Nephron progenitor cell (in vitro differentiated cells): ENCODE results near the gene NTM.
"Not testable (repeated sequence)": the region's sequence is repeated elsewhere in the genome, so short reads cannot be mapped to it uniquely, and the experiment has no call there.

Experiments used
- DNase-seq: peaks from one replicate; pipeline ENCODE4 v3.0.0; 2021
- H3K27ac Mint-ChIP-seq: 2 replicates; pipeline ENCODE4 v1.8.0; 2021; ENCODE audit warnings: mild to moderate bottlenecking, moderate library complexity, mixed read lengths
- H3K27me3 Mint-ChIP-seq: 2 replicates; pipeline ENCODE4 v1.8.0; 2021; ENCODE audit warnings: mild to moderate bottlenecking, low read depth, mixed read lengths; ENCODE audit not compliant: poor library complexity
- H3K36me3 Mint-ChIP-seq: 2 replicates; pipeline ENCODE4 v1.8.0; 2021; ENCODE audit warnings: low read depth, mixed read lengths
- H3K4me1 Mint-ChIP-seq: 2 replicates; pipeline ENCODE4 v1.8.0; 2021; ENCODE audit warnings: mixed read lengths
- H3K4me3 Mint-ChIP-seq: 2 replicates; pipeline ENCODE4 v1.8.0; 2021; ENCODE audit warnings: mild to moderate bottlenecking, moderate library complexity, mixed read lengths
- H3K9me3 Mint-ChIP-seq: 2 replicates; pipeline ENCODE4 v1.8.0; 2021; ENCODE audit warnings: mild to moderate bottlenecking, moderate library complexity, mixed read lengths
- TF ChIP-seq, protein P1 (sequence below): fragments of 200-600 bp; sonication (generic); IDR thresholded peaks from 2 replicates; pipeline ENCODE4 v1.5.0; 2021; ENCODE audit warnings: antibody characterized with exemption

NTM gene

DNA sequence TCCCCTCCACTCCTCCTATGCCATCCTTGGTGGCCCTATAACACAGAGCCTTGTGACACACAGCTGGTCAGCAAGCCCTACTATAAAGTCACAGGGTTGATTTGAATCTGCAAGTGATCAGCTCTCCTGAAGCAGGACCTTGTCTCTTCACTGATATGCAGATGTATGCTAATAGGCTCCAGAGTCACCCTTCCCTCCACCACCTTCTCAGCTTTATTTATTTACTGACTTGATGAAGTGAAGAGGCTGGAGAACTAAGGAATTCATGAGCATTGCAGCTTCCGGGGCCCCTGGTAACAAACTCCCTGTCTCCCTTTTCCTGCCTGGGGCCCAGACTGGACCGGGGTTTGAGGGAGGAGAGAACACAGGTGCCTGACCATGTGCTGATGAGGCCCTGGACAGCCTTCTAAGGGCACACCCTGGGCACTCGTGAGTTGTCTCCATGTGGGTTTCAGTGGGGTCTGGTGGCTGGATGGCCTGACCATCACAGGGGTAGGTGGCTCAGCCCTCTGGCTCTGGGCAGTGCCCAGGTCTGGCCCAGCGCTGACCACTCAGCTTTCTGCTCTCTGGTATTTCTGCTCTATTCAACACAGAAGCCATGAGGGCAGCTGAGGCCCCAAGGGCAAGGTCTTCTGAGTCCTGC is 307.5 kb downstream of the NTM start:
- TF ChIP-seq, protein P1, sequence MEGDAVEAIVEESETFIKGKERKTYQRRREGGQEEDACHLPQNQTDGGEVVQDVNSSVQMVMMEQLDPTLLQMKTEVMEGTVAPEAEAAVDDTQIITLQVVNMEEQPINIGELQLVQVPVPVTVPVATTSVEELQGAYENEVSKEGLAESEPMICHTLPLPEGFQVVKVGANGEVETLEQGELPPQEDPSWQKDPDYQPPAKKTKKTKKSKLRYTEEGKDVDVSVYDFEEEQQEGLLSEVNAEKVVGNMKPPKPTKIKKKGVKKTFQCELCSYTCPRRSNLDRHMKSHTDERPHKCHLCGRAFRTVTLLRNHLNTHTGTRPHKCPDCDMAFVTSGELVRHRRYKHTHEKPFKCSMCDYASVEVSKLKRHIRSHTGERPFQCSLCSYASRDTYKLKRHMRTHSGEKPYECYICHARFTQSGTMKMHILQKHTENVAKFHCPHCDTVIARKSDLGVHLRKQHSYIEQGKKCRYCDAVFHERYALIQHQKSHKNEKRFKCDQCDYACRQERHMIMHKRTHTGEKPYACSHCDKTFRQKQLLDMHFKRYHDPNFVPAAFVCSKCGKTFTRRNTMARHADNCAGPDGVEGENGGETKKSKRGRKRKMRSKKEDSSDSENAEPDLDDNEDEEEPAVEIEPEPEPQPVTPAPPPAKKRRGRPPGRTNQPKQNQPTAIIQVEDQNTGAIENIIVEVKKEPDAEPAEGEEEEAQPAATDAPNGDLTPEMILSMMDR: no peak
- peaks cover 13% of the 10 kb centered on the region for H3K4me1 Mint-ChIP-seq
- no peak overlapping the region for H3K27ac Mint-ChIP-seq
- no peak for DNase-seq
- H3K36me3 Mint-ChIP-seq: no peaks in the 10 kb centered on the region
- no peak overlapping the region for H3K4me3 Mint-ChIP-seq
- H3K27me3 Mint-ChIP-seq: peaks cover 13% of the 10 kb centered on the region
- no peaks in the 10 kb centered on the region for H3K9me3 Mint-ChIP-seq

DNA sequence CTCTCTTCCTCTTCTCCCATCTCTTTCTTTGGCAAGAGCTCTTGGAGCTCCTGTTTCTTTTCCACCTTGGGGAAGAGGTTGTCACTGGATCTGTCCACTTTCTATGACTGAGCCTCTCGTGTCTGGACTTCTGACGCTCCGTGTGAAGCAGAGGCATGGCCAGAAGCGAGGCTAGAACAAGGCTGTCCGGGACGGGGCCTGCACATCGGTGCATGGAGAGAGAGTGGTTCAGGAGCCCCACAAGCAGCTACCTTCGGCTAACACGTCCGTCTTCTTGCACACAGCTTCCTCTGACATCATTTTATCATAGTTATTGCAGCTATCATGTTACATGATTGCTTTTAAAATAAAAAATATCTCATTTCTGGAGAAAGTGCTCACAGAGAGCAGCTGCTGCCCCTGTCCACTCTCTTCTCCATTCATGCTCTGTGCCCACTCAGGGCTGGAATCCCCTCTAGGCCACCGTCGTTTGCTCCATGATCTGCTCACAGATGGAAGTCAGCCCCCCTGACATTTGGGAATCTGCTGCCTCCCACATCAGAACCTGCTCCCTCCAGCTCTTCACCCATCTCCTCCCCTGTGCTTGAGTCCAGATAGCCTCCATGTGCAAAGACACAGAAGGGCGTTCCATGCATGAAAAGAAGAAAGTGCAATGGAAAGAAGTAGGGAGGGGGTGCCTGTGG is 308.4 kb downstream of the NTM start:
- no peaks in the 10 kb centered on the region for H3K9me3 Mint-ChIP-seq
- peaks cover 20% of the 10 kb centered on the region for H3K27me3 Mint-ChIP-seq
- H3K27ac Mint-ChIP-seq: no peak overlapping the region
- H3K36me3 Mint-ChIP-seq: no peaks in the 10 kb centered on the region
- peaks cover 12% of the 10 kb centered on the region for H3K4me1 Mint-ChIP-seq
- H3K4me3 Mint-ChIP-seq: no peak overlapping the region
- TF ChIP-seq, protein P1: no peak
- DNase-seq: no peak

- H3K9me3 Mint-ChIP-seq, H3K4me3 Mint-ChIP-seq, H3K27ac Mint-ChIP-seq, H3K36me3 Mint-ChIP-seq, DNase-seq: not testable (repeated sequence)
- Mint-ChIP-seq H3K27me3 (peaks cover 21% of the 10 kb centered on the region), H3K4me1 (peaks cover 19% of the 10 kb centered on the region)
These were observed 310.0 kb downstream of the NTM start for GRCh38 chr11:131680448-131680847.

- Mint-ChIP-seq H3K4me3 (no peak overlapping the region), H3K36me3 (no peaks in the 10 kb centered on the region), H3K4me1 (peaks cover 26% of the 10 kb centered on the region), H3K27ac (no peak overlapping the region), H3K27me3 (peaks cover 16% of the 10 kb centered on the region), H3K9me3 (no peaks in the 10 kb centered on the region)
- no peak for DNase-seq
- TF ChIP-seq, protein P1: no peak
These were observed 311.5 kb downstream of the NTM start for GRCh38 chr11:131681920-131682319.

DNA sequence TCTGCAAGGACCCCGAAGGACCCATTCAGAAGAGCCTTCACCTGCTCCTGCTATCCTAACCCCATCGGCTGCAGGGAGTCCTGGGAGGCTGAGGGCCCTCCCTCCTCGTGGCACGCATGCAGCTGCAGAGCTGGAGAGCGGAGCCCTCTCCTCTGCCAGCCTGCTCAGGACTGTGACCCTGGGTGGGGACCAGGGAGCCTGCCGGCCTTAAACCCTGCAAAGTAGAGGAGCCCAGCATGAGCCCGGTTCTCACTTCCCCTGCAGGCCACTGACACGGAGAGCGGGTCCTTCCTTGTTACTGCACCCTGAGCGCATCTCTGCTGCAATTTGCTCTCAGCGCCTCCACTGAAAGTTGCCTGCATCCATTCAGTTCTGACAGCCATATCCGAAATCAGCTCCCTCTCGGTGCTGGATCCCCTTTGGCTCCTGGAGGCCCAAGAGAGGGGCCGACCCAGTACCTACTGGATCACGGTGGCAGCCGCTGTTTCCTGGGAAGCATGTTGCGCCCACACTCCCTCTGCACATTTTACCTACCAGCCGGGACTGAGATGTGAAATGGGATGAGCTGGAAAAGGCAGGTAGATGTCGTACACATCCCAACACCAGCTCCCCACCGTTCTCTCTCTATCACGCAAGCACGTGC is 312.1 kb downstream of the NTM start:
- TF ChIP-seq, protein P1: no peak
- Mint-ChIP-seq H3K4me1 (peaks cover 26% of the 10 kb centered on the region), H3K36me3 (no peaks in the 10 kb centered on the region), H3K27ac (no peak overlapping the region), H3K9me3 (no peaks in the 10 kb centered on the region), H3K4me3 (no peak overlapping the region), H3K27me3 (peaks cover 16% of the 10 kb centered on the region)
- no peak for DNase-seq

- TF ChIP-seq, protein P1: no peak
- peaks cover 31% of the 10 kb centered on the region for H3K4me1 Mint-ChIP-seq
- no peak for DNase-seq
- H3K4me3 Mint-ChIP-seq: no peak overlapping the region
- H3K36me3 Mint-ChIP-seq: no peaks in the 10 kb centered on the region
- H3K9me3 Mint-ChIP-seq: no peaks in the 10 kb centered on the region
- H3K27me3 Mint-ChIP-seq: peaks cover 16% of the 10 kb centered on the region
- no peak overlapping the region for H3K27ac Mint-ChIP-seq
These were observed 312.7 kb downstream of the NTM start for GRCh38 chr11:131683131-131683530.
